GM21723 (cell line): ENCODE data around the gene GCHFR.

ENCODE experiments used
- ATAC-seq: cut with Tn5 transposase; IDR thresholded peaks from one replicate; pipeline ENCODE4 v1.9.1; 2021; ENCODE audit warnings: mild to moderate bottlenecking, moderate library complexity; ENCODE audit not compliant: unreplicated experiment

Gene GCHFR

GRCh38 chr15:40808861-40809450, 45.1 kb downstream of the GCHFR start:
- no peak for ATAC-seq

DNA sequence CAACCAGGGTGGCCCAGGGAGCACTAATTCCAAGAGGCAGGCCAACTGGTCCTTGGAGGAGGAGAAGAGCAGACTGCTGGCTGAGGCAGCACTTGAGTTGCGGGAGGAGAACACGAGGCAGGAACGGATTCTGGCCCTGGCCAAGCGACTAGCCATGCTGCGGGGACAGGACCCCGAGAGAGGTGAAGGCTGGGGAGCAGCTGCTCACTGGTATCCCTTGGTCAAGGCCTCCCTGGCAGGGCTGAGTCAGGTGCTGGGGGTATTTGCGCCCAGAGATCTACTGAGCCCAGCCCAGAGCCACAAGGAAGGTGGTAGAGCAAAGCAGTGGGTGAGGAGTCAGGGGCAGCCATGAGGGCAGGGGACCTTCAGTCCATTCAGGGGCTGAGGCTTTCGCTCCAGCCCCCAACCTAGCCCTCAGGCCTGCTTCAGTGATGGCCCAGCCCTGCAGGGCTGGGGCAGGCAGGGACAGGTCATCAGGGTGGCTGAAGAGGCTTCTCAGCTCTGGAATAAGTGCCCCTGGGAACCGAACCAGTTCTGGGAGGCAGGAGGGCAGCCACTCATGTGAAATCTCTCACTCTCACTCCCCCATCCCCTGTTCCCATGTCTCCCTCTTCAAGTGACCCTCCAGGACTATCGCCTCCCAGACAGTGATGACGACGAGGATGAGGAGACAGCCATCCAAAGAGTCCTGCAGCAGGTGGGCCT, 49.0 kb downstream of the GCHFR start:
- no peak for ATAC-seq

GRCh38 chr15:40815042-40815698, 51.3 kb downstream of the GCHFR start:
- no peak for ATAC-seq
